HepG2 (cell line): ENCODE results near the gene ZFYVE26. TPM values are rescaled to one million over a fixed set of nuclear protein-coding genes. Genes with fewer than 3 reads are reported as not detected.
A peak's percentile ranks its signal among the peaks of the same experiment; 100 is the strongest.

Experiments used
- ATF1 ChIP-seq: IDR thresholded peaks from 2 replicates; pipeline ENCODE4 v1.6.1; 2016; ENCODE audit warnings: mild to moderate bottlenecking, control low read depth
- CEBPG ChIP-seq: IDR thresholded peaks from 2 replicates; pipeline ENCODE4 v1.6.1; 2016
- FOXJ3 ChIP-seq: sonication (generic); formaldehyde crosslinking; IDR thresholded peaks from 2 replicates; pipeline ENCODE4 v1.4.0; 2020; ENCODE audit warnings: missing genetic modification reagents, mild to moderate bottlenecking, borderline replicate concordance
- GATA4 ChIP-seq: sonication (generic); IDR thresholded peaks from 2 replicates; pipeline ENCODE4 v1.6.1; 2016; ENCODE audit warnings: antibody characterized with exemption, low read depth, borderline replicate concordance
- GPN1 ChIP-seq: sonication (generic); formaldehyde crosslinking; IDR thresholded peaks from 2 replicates; pipeline ENCODE4 v1.5.1; 2020; ENCODE audit warnings: missing genetic modification reagents, borderline replicate concordance
- JARID2 ChIP-seq: sonication (generic); formaldehyde crosslinking; IDR thresholded peaks from 2 replicates; pipeline ENCODE4 v1.8.1; 2023; ENCODE audit warnings: missing genetic modification reagents, inconsistent platforms; ENCODE audit not compliant: insufficient replicate concordance
- KDM6A ChIP-seq: IDR thresholded peaks from 2 replicates; pipeline ENCODE4 v1.6.1; 2016; ENCODE audit warnings: low read depth
- KLF11 ChIP-seq: IDR thresholded peaks from 2 replicates; pipeline ENCODE4 v1.6.1; 2016; ENCODE audit warnings: missing compliant biosample characterization
- KLF16 ChIP-seq, 2 experiments: sonication (generic) in 1 of 2; formaldehyde crosslinking in 1 of 2; IDR thresholded peaks; 2 replicates each; pipeline versions ENCODE4 v1.6.1 to v1.8.0; 2016 to 2023; ENCODE audit warnings: missing genetic modification reagents in 2 of 2, missing compliant biosample characterization in 1 of 2
- LCORL ChIP-seq, 2 experiments: fragments of 450-650 bp in 1 of 2; sonication (generic) in 1 of 2; formaldehyde crosslinking in 1 of 2; IDR thresholded peaks; 2 replicates each; pipeline versions ENCODE4 v1.5.0 to v1.6.1; 2017 to 2020; ENCODE audit warnings: antibody characterized with exemption in 1 of 2, missing genetic modification reagents in 1 of 2
- MBNL3 ChIP-seq: fragments of 250-450 bp; sonication (Bioruptor Pico); conservative IDR thresholded peaks from 2 replicates; pipeline ENCODE4 v1.8.0; 2022; ENCODE audit warnings: mild to moderate bottlenecking, inconsistent platforms
- MYNN ChIP-seq: sonication (generic); formaldehyde crosslinking; IDR thresholded peaks from 2 replicates; pipeline ENCODE4 v1.4.0; 2020; ENCODE audit warnings: mild to moderate bottlenecking, low read depth, missing genetic modification reagents
- NR2F2 ChIP-seq: IDR thresholded peaks from 2 replicates; pipeline ENCODE4 v1.6.1; 2012; ENCODE audit warnings: low read depth, inconsistent platforms, borderline replicate concordance
- POLR2AphosphoS5 ChIP-seq: IDR thresholded peaks from 2 replicates; pipeline ENCODE4 v1.6.1; 2012; ENCODE audit warnings: low read depth, low read length
- TAF15 ChIP-seq: fragments of 200-400 bp; formaldehyde crosslinking; IDR thresholded peaks from one replicate; pipeline ENCODE4 v1.6.1; 2018; ENCODE audit warnings: mild to moderate bottlenecking, low read depth, low read length; ENCODE audit not compliant: poor library complexity, severe bottlenecking
- TP53 ChIP-seq: sonication (generic); formaldehyde crosslinking; conservative IDR thresholded peaks from 2 replicates; pipeline ENCODE4 v1.4.0; 2020; ENCODE audit warnings: missing genetic modification reagents
- YEATS2 ChIP-seq: sonication (generic); formaldehyde crosslinking; IDR thresholded peaks from 2 replicates; pipeline ENCODE4 v1.4.0; 2020; ENCODE audit warnings: missing genetic modification reagents, borderline replicate concordance
- ZNF138 ChIP-seq: sonication (generic); formaldehyde crosslinking; IDR thresholded peaks from 2 replicates; pipeline ENCODE4 v1.5.0; 2020; ENCODE audit warnings: mild to moderate bottlenecking, low read depth, missing genetic modification reagents
- ZNF33A ChIP-seq: sonication (generic); formaldehyde crosslinking; IDR thresholded peaks from 2 replicates; pipeline ENCODE4 v1.5.1; 2020; ENCODE audit warnings: missing genetic modification reagents, mild to moderate bottlenecking, moderate library complexity, borderline replicate concordance
- ZNF510 ChIP-seq: sonication (generic); formaldehyde crosslinking; IDR thresholded peaks from 2 replicates; pipeline ENCODE4 v1.4.0; 2020; ENCODE audit warnings: low read depth, mild to moderate bottlenecking, missing genetic modification reagents
- ZNF564 ChIP-seq: sonication (generic); formaldehyde crosslinking; IDR thresholded peaks from 2 replicates; pipeline ENCODE4 v1.8.1; 2023; ENCODE audit warnings: mild to moderate bottlenecking, missing genetic modification reagents
- ZNF792 ChIP-seq: IDR thresholded peaks from 2 replicates; pipeline ENCODE4 v1.6.1; 2016
- ZNF816 ChIP-seq: sonication (generic); formaldehyde crosslinking; IDR thresholded peaks from 2 replicates; pipeline ENCODE4 v1.8.0; 2022; ENCODE audit warnings: missing genetic modification reagents, mild to moderate bottlenecking, borderline replicate concordance
- polyA plus RNA-seq, 8 experiments: library from polyadenylated mRNA; depleted of rRNA in 3 of 8; stranded (reverse) in 7 of 8; unstranded in 1 of 8; fragments of >200 nt; fragmentation: Illumina TruSeq in 4 of 8; extraction: Trizol in 4 of 8; gene quantifications; 2 replicates each; pipeline versions ENCODE4 v1.2.1 to v1.2.3, GENCODE V29; 2011 to 2016; ENCODE audit warnings: low read depth in 4 of 8, missing spikeins in 1 of 8, mixed read lengths in 1 of 8; ENCODE audit not compliant: insufficient read depth in 1 of 8
- total RNA-seq, 5 experiments: library from RNA; depleted of rRNA; stranded (reverse); fragments of >200 nt; fragmentation: Illumina TruSeq; extraction: Trizol; gene quantifications; 2 replicates each; pipeline ENCODE4 v1.2.3, GENCODE V29; 2016; ENCODE audit warnings: low read depth in 1 of 5
- TF ChIP-seq, protein P1 (sequence below): sonication (generic); formaldehyde crosslinking; IDR thresholded peaks from 2 replicates; pipeline ENCODE4 v1.5.0; 2020; ENCODE audit warnings: mild to moderate bottlenecking, missing genetic modification reagents
- TF ChIP-seq, protein P2 (sequence below): sonication (generic); formaldehyde crosslinking; IDR thresholded peaks from 2 replicates; pipeline ENCODE4 v1.8.1; 2023; ENCODE audit warnings: mild to moderate bottlenecking, moderate library complexity, missing genetic modification reagents
- TF ChIP-seq, protein P3 (sequence below): sonication (generic); formaldehyde crosslinking; IDR thresholded peaks from 2 replicates; pipeline ENCODE4 v1.5.1; 2020; ENCODE audit warnings: missing genetic modification reagents, mild to moderate bottlenecking, borderline replicate concordance

Gene ZFYVE26
- total and polyA plus RNA-seq, 2 of the 13 experiments (the other 11 are each of a cell fraction or from before 2014, with no cell fraction given): 13.6 to 16.4 TPM

DNA sequence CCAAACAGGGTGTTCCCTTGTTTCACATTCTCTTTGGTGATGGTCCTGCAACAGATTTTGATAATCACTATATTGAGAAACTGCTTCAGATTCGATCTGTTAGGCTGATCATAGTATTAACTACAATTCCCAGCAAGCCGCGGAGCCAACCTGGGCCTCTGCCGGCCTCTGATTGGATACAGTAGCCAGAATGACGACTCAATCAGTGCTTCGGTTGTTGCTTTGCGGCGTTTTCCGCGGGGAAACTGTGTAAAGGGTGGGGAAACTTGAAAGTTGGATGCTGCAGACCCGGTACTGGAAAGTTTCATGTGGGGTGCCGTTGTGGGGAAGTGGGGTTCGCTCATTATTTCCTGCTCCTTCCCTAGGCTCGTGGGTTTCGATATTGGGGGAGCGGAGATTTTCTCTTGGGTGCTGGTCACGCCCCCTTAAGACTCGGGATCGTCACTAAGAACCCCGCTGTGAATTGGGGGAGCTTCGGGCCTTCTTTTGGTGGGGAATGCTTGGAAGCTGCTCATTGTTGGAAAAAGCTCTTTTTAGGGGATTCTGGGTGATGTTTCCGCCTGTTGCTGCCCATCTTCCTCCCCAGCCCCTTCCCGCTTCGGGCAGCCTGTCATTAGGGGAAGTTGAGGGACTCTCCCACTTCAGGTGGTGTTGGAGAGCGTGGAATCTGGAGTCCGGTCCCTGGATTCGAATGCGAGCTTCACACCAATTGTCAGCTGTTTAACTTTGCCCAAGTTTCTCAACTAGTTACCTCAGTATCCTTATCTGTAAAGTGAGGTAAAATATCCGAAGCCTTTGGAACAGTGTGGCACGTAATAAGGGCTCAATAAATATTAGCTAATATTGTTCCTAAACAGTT is 3.4 kb upstream of the ZFYVE26 start, which contains the start of gene RAD51B (continued):
- TF ChIP-seq CEBPG (CRISPR knock-in tag) (no peak), ZNF564 (CRISPR knock-in tag) (no peak), ZNF138 (CRISPR knock-in tag) (no peak), POLR2AphosphoS5 (peak; percentile 73), NR2F2 (no peak), ATF1 (CRISPR knock-in tag) (peak; percentile 78), ZNF33A (CRISPR knock-in tag) (no peak), ZNF510 (CRISPR knock-in tag) (no peak), ZNF792 (CRISPR knock-in tag) (no peak), GATA4 (no peak), TP53 (CRISPR knock-in tag) (no peak), KLF11 (peak; percentile 57; the same call in 1 of the 2 replicates), ZNF816 (0 out of 2 replicates have a peak, but pooled peaks have one; percentile 41), LCORL (IDR thresholded peaks at IDR 0.05) (no peak), LCORL (CRISPR knock-in tag; IDR thresholded peaks at IDR 0.05) (0 out of 2 replicates have a peak, but pooled peaks have one; percentile 39), MYNN (no peak), FOXJ3 (CRISPR knock-in tag) (no peak), TAF15 (no peak), YEATS2 (CRISPR knock-in tag) (peak; percentile 68; the same call in 1 of the 2 replicates), GPN1 (no peak), KLF16 (CRISPR knock-in tag; IDR thresholded peaks at IDR 0.05) (peak in 1 of 2 experiments; percentile 52; a peak in 1 of 4 replicates), MBNL3 (CRISPR knock-in tag) (no peak), JARID2 (CRISPR knock-in tag) (no peak), KDM6A (CRISPR knock-in tag) (no peak)
- TF ChIP-seq, protein P1, sequence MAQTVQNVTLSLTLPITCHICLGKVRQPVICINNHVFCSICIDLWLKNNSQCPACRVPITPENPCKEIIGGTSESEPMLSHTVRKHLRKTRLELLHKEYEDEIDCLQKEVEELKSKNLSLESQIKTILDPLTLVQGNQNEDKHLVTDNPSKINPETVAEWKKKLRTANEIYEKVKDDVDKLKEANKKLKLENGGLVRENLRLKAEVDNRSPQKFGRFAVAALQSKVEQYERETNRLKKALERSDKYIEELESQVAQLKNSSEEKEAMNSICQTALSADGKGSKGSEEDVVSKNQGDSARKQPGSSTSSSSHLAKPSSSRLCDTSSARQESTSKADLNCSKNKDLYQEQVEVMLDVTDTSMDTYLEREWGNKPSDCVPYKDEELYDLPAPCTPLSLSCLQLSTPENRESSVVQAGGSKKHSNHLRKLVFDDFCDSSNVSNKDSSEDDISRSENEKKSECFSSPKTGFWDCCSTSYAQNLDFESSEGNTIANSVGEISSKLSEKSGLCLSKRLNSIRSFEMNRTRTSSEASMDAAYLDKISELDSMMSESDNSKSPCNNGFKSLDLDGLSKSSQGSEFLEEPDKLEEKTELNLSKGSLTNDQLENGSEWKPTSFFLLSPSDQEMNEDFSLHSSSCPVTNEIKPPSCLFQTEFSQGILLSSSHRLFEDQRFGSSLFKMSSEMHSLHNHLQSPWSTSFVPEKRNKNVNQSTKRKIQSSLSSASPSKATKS: no peak
- TF ChIP-seq, protein P2, sequence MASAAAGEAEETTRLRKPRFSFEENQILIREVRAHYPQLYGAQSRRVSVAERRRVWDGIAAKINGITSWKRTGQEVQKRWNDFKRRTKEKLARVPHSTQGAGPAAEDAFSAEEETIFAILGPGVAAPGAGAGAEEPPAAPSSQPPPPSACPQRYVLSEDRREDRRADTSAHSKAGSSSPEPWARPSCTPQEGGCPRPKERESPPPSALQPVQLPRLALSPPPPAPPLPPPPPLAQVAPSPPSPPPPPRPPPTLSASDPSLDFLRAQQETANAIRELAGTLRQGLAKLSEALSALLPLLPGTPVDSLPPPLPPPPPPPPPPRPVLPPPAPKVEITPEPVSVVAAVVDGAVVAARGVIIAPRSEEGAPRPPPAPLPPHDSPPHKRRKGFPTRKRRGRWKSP: no peak
- TF ChIP-seq, protein P3, sequence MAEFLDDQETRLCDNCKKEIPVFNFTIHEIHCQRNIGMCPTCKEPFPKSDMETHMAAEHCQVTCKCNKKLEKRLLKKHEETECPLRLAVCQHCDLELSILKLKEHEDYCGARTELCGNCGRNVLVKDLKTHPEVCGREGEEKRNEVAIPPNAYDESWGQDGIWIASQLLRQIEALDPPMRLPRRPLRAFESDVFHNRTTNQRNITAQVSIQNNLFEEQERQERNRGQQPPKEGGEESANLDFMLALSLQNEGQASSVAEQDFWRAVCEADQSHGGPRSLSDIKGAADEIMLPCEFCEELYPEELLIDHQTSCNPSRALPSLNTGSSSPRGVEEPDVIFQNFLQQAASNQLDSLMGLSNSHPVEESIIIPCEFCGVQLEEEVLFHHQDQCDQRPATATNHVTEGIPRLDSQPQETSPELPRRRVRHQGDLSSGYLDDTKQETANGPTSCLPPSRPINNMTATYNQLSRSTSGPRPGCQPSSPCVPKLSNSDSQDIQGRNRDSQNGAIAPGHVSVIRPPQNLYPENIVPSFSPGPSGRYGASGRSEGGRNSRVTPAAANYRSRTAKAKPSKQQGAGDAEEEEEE (CRISPR knock-in tag): no peak
